Right lobe of liver (tissue), 6 donors: ENCODE measurements around the gene SLC24A2. TPM values are rescaled to one million over a fixed set of nuclear protein-coding genes. Genes with fewer than 3 reads are reported as not detected.

Source experiments
- ATAC-seq, 4 donors: fragments of 200-7000 bp; cut with Tn5 transposase; one replicate each; pipeline ENCODE4 v1.9.1; 2020; ENCODE audit warnings: mild to moderate bottlenecking in 4 of 4, moderate library complexity in 4 of 4
- DNase-seq, 3 donors: peaks; one replicate each; pipeline ENCODE4 v3.0.0-alpha.2; 2020
- H3K27ac ChIP-seq, 3 donors: fragments of 200-600 bp; one replicate each; pipeline ENCODE4 v1.8.0; 2022
- H3K27me3 ChIP-seq, 2 donors: fragments of 200-600 bp; one replicate each; pipeline ENCODE4 v1.8.0; 2022
- H3K36me3 ChIP-seq, 4 donors: fragments of 200-600 bp; sonication (generic) in 1 of 4; one replicate each; pipeline versions ENCODE4 v1.5.1 to v1.8.0; 2017 to 2022; ENCODE audit warnings: control low read depth in 1 of 4
- H3K4me1 ChIP-seq, 4 donors: fragments of 200-600 bp; sonication (generic) in 1 of 4; one replicate each; pipeline versions ENCODE4 v1.5.1 to v1.8.0; 2017 to 2022; ENCODE audit warnings: control low read depth in 1 of 4
- H3K4me3 ChIP-seq, 3 donors: fragments of 200-600 bp; one replicate each; pipeline ENCODE4 v1.8.0; 2022
- H3K9me3 ChIP-seq, 4 donors: fragments of 200-600 bp; sonication (generic) in 1 of 4; one replicate each; pipeline versions ENCODE4 v1.5.1 to v1.8.0; 2017 to 2022; ENCODE audit warnings: control low read depth in 1 of 4
- POLR2A ChIP-seq: fragments of 450-650 bp; IDR thresholded peaks from one replicate; pipeline ENCODE4 v1.6.1; 2017; ENCODE audit warnings: antibody characterized with exemption, mild to moderate bottlenecking
- WGBS: methylation state at CpG from one replicate; pipeline ENCODE4 v1.1.6; 2018; ENCODE audit warnings: low coverage, low lambda C conversion rate; ENCODE audit not compliant: insufficient coverage; ENCODE audit errors: missing lambda C conversion rate; 5-methylcytosine and 5-hydroxymethylcytosine counted together
- intact Hi-C, 2 donors: fragments of 100-400 bp; cut with DNase I; formaldehyde crosslinking; loops; one replicate each; pipeline versions ENCODE4 v1.11.2 to v1.14.1; 2022
- total RNA-seq, 6 experiments: library from RNA; depleted of rRNA in 2 of 6; stranded (reverse); fragments of >200 nt in 2 of 6; fragmentation: NEBNext Ultra II Directional in 3 of 6; extraction: Animal tissue kit (Norgen Biotek cat#: 25700) in 3 of 6; gene quantifications; one replicate each; pipeline versions ENCODE4 v1.1.0 to v1.2.4, GENCODE V29; 2016 to 2023
- TF ChIP-seq, protein P1 (sequence below), 4 donors: fragments of 200-600 bp in 3 of 4; fragments of 450-650 bp in 1 of 4; IDR thresholded peaks; one replicate each; pipeline versions ENCODE4 v1.5.1 to v1.8.0; 2016 to 2022; ENCODE audit warnings: antibody characterized with exemption in 4 of 4, mild to moderate bottlenecking in 2 of 4
- donor health status: DM: no; HTN: yes; CAD: no.
- donor health status: DM: no; HTN: no; CAD: no.
- donor health status: DM: no; HTN: no; CAD: no.
- donor health status: DM: no; HTN: yes; CAD: no.
- donor health status: DM: no; HTN: yes; CAD: no.

The SLC24A2 gene
- total RNA-seq, 6 experiments from 2014 or later: under 0.01 to 0.16 (median 0.14) TPM; not detected in 2

DNA sequence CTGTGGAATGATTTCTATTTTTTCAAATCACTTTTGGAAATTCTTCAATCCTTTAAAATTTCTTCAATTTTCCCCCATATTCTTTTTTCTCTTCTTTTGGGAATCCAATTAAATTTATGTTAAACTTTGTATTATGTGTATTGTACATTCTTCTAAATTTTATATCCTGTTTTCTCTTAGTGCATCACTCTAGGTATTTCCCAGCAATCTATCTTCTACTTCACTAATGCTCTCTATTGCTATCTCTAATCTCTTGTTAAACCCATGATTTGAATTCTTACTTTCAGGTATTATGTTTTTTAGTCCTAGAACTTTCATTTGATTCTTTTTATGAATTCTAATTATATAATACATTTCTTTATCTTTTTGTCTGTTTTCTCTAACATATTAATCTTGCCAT, 23.4 kb upstream of the SLC24A2 start:
- H3K9me3 ChIP-seq: no peaks in the 10 kb centered on the region
- no peaks in the 10 kb centered on the region for H3K4me1 ChIP-seq
- peaks cover 0 to 5% of the 10 kb centered on the region in 2 donors for H3K27me3 ChIP-seq
- no peaks in the 10 kb centered on the region for H3K36me3 ChIP-seq
- H3K4me3 ChIP-seq: no peak overlapping the region
- DNase-seq (no peak), ATAC-seq (no peak)
- no peak for TF ChIP-seq POLR2A
- TF ChIP-seq, protein P1, sequence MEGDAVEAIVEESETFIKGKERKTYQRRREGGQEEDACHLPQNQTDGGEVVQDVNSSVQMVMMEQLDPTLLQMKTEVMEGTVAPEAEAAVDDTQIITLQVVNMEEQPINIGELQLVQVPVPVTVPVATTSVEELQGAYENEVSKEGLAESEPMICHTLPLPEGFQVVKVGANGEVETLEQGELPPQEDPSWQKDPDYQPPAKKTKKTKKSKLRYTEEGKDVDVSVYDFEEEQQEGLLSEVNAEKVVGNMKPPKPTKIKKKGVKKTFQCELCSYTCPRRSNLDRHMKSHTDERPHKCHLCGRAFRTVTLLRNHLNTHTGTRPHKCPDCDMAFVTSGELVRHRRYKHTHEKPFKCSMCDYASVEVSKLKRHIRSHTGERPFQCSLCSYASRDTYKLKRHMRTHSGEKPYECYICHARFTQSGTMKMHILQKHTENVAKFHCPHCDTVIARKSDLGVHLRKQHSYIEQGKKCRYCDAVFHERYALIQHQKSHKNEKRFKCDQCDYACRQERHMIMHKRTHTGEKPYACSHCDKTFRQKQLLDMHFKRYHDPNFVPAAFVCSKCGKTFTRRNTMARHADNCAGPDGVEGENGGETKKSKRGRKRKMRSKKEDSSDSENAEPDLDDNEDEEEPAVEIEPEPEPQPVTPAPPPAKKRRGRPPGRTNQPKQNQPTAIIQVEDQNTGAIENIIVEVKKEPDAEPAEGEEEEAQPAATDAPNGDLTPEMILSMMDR (IDR thresholded peaks at IDR 0.05): no peak
- no peak overlapping the region for H3K27ac ChIP-seq
- intact Hi-C loops: no loop called here

DNA sequence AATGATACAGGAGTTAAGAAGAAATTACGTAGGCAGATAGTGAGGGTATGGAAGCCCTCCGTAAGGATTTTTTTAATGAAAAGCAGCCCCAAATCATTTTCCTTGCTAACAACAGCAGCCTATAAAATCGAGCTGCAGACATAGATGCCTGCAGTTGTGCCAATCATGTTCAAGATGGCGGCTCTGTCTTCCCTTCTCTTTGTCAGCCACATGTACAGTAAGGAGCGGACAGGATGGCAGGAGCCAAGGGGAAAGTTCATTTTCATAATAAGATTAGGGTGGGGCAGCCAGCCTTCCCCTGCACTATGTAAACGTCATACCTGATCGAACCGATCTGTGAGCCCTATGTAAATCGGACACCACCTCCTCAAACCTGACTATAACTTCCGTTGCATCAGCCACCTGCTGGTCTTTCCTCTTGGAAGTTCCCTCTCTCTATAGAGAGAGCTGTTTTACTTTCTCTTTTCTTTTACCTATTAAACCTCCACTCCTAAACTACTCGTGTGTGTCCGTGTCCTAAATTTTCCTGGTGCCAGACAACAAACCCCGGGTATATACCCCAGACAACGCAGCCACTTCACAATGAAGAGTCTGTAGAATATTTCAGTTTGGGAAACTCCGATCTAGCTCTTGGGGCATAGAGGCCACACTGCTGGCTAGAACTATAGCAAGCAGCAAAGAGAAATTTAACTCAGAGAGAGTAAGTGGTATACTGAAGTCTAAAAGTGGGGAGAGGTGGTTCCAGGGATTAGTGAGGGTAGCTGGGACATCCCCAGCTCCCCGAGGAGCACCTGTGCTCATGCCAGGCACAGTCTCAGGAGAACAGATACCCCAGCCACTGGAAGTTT, 20.8 kb upstream of the SLC24A2 start:
- H3K9me3 ChIP-seq: no peaks in the 10 kb centered on the region
- no peak overlapping the region for H3K27ac ChIP-seq
- TF ChIP-seq, protein P1 (IDR thresholded peaks at IDR 0.05): no peak
- TF ChIP-seq POLR2A: no peak
- peaks cover 0 to 5% of the 10 kb centered on the region in 2 donors for H3K27me3 ChIP-seq
- no peaks in the 10 kb centered on the region for H3K36me3 ChIP-seq
- DNase-seq (no peak), ATAC-seq (no peak)
- H3K4me1 ChIP-seq: no peaks in the 10 kb centered on the region
- intact Hi-C loops: no loop called here
- H3K4me3 ChIP-seq: no peak overlapping the region
- WGBS: 58% methylated on average over 15 of the region's 16 CpGs

DNA sequence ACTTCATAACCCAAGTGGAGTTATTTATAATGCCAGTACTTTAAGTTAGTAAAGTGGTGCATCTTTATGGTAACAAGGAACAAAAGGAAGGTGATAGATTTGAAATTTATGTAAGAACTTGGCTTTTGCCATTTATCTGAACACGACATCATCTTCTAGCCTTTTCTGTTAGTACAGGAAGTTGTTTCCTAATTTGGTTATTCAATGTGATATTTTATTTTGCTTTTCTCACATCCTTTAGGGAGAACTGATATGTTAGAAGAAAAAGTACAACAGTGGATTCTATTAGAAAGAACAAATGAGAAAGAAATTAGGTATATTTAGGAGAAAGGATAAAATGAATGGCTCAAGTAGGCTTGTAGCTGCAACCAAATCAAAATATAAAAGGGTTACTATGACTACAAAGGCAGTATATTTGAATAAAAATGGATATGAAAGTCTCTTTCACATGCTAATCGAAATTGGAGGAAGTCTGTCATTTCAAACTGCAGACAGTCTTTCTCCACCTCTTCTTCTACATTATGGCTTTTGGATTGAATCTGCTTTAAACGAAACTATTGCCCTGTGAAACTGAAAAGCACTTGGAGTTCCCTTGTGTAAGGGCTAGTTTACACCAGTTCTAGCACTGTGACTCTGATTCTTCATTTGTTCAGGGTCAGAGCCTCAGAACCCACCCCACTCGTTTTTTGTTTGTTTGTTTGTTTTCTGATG, 18.5 kb upstream of the SLC24A2 start:
- Histone ChIP-seq H3K9me3 (no peaks in the 10 kb centered on the region), H3K36me3 (no peaks in the 10 kb centered on the region), H3K27me3 (peaks cover 0 to 5% of the 10 kb centered on the region in 2 donors), H3K4me3 (no peak overlapping the region), H3K4me1 (no peaks in the 10 kb centered on the region), H3K27ac (no peak overlapping the region)
- whole genome bisulfite sequencing: 12% methylated on average over 4 of the region's 4 CpGs
- no peak for DNase-seq
- no peak for ATAC-seq
- no peak for TF ChIP-seq POLR2A
- TF ChIP-seq, protein P1 (IDR thresholded peaks at IDR 0.05): no peak
- intact Hi-C loops: no loop called here

DNA sequence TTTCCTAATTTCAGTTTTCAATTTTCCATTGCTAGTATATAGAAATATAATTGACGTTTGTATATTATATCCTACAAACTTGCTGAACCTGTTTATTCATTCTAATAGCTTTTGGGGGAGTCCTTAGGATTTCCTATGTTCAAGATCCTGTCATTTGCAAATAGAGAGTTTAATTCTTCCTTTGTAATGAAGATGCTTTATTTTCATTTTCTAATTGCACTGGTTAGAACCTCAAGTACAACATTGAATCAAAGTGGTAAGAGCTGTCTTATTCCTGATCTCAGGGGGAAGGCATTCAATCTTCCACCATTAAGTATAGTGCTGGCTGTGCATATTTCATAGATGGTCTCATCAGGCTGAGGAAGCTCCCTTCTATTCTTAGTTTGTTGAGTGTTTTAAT, 15.6 kb upstream of the SLC24A2 start:
- intact Hi-C loops: no loop called here

More for the DNA sequence above, 15.6 kb upstream of the SLC24A2 start:
- WGBS: 12% methylated on average over 1 of the region's 1 CpG
- no peak for TF ChIP-seq POLR2A
- TF ChIP-seq, protein P1 (IDR thresholded peaks at IDR 0.05): no peak
- Histone ChIP-seq H3K4me1 (no peaks in the 10 kb centered on the region), H3K27ac (no peak overlapping the region), H3K27me3 (peaks cover 0 to 5% of the 10 kb centered on the region in 2 donors), H3K4me3 (no peak overlapping the region), H3K9me3 (no peaks in the 10 kb centered on the region), H3K36me3 (no peaks in the 10 kb centered on the region)
- no peak for DNase-seq
- ATAC-seq: no peak
